GM12878 (cell line): ENCODE measurements around the gene TIMM9. TPM values are rescaled to one million over a fixed set of nuclear protein-coding genes. Genes with fewer than 3 reads are reported as not detected.

Experiments used
- ATAC-seq: fragments of 200-7000 bp; cut with Tn5 transposase; 3 replicates; pipeline ENCODE4 v1.9.1; 2020; ENCODE audit warnings: mild to moderate bottlenecking, moderate library complexity
- BruUV-seq: library from RNA; stranded (reverse); fragments of 400-500 nt; replicated peaks from 2 replicates; lab custom pipeline; 2021; lab: Mats Ljungman, UMichigan
- CTCF ChIA-PET: fragments of 300-600 bp; sonication (Branson Sonifier 250); formaldehyde crosslinking; extraction: SDS; loops from one replicate; lab custom pipeline; 2021; ENCODE audit warnings: inconsistent platforms; lab: Yijun Ruan, JAX
- POLR2A ChIA-PET: fragments of 350-600 bp; formaldehyde crosslinking; extraction: SDS; loops from one replicate; lab custom pipeline; 2021; ENCODE audit warnings: inconsistent platforms; lab: Charles Lee
- RAD21 ChIA-PET: fragments of 300-600 bp; sonication (Branson Sonifier 250); formaldehyde crosslinking; loops from one replicate; lab custom pipeline; 2023; ENCODE audit warnings: antibody characterized with exemption; ENCODE audit not compliant: unreplicated experiment; lab: Charles Lee
- SMC1A ChIA-PET: fragments of 300-600 bp; sonication (Branson Sonifier 250); formaldehyde crosslinking; loops from one replicate; lab custom pipeline; 2023; ENCODE audit not compliant: unreplicated experiment, uncharacterized antibody; lab: Charles Lee
- DNase-seq: peaks from one replicate; pipeline ENCODE4 v3.0.0-alpha.2; 2011; ENCODE audit warnings: low read depth, low spot score
- FAIRE-seq: peaks from 3 replicates; lab custom pipeline; 2011; peaks lifted over from hg19 to GRCh38; lab: Jason Lieb, UNC
- H2AFZ ChIP-seq: 2 replicates; pipeline ENCODE4 v1.6.0; 2011; ENCODE audit warnings: low read depth, low read length, control low read depth; ENCODE audit not compliant: control insufficient read depth
- H3K27ac ChIP-seq: 2 replicates; pipeline ENCODE4 v1.5.1; 2011; ENCODE audit warnings: control low read depth; ENCODE audit not compliant: control insufficient read depth, insufficient read depth
- H3K27me3 ChIP-seq, 2 experiments: replicated peaks in 1 of 2; 2 replicates each; pipeline versions ENCODE4 v1.6.0 to v1.6.1; 2011; ENCODE audit warnings: low read length in 1 of 2; ENCODE audit not compliant: control insufficient read depth in 2 of 2, insufficient read depth in 2 of 2
- H3K36me3 ChIP-seq, 2 experiments: 2 replicates each; pipeline ENCODE4 v1.5.1; 2011; ENCODE audit warnings: low read length in 1 of 2; ENCODE audit not compliant: control insufficient read depth in 2 of 2, insufficient read depth in 2 of 2
- H3K4me1 ChIP-seq: 2 replicates; pipeline ENCODE4 v1.6.1; 2011; ENCODE audit warnings: mild to moderate bottlenecking, low read length, moderate library complexity, mixed read lengths; ENCODE audit not compliant: control insufficient read depth, insufficient read depth
- H3K4me2 ChIP-seq: 2 replicates; pipeline ENCODE4 v1.6.0; 2011; ENCODE audit warnings: control low read depth; ENCODE audit not compliant: control insufficient read depth, insufficient read depth
- H3K4me3 ChIP-seq: fragments of 200-600 bp; sonication (generic); 2 replicates; pipeline ENCODE4 v1.5.1; 2016
- H3K79me2 ChIP-seq: 2 replicates; pipeline ENCODE4 v1.6.0; 2011; ENCODE audit warnings: low read length; ENCODE audit not compliant: control insufficient read depth, insufficient read depth
- H3K9ac ChIP-seq: 2 replicates; pipeline ENCODE4 v1.8.0; 2011; ENCODE audit warnings: low read length, control low read depth, mixed read lengths; ENCODE audit not compliant: control insufficient read depth, insufficient read depth
- H3K9me3 ChIP-seq: replicated peaks from 3 replicates; pipeline ENCODE4 v1.5.1; 2011; ENCODE audit warnings: mild to moderate bottlenecking, low read length; ENCODE audit not compliant: control insufficient read depth, insufficient read depth
- H4K20me1 ChIP-seq: 2 replicates; pipeline ENCODE4 v1.6.0; 2011; ENCODE audit not compliant: control insufficient read depth, insufficient read depth
- CBFB ChIP-seq: IDR thresholded peaks from 2 replicates; pipeline ENCODE4 v1.6.1; 2016; ENCODE audit warnings: antibody characterized with exemption, low read depth
- CTCF ChIP-seq, 3 experiments: IDR thresholded peaks in 2 of 3; conservative IDR thresholded peaks in 1 of 3; 2 replicates each; pipeline ENCODE4 v1.5.1; 2011; ENCODE audit warnings: low read depth in 3 of 3, low read length in 3 of 3, mild to moderate bottlenecking in 3 of 3, control low read depth in 2 of 3, moderate library complexity in 2 of 3, inconsistent platforms in 1 of 3, mixed read lengths in 1 of 3; ENCODE audit not compliant: control insufficient read depth in 2 of 3, insufficient read depth in 1 of 3; ENCODE audit errors: extremely low read depth in 1 of 3
- MTA3 ChIP-seq: IDR thresholded peaks from 2 replicates; pipeline ENCODE4 v1.6.1; 2012; ENCODE audit warnings: low read length, inconsistent platforms, borderline replicate concordance
- MXI1 ChIP-seq: fragments of 150-350 bp; IDR thresholded peaks from 2 replicates; pipeline ENCODE4 v1.6.1; 2011; ENCODE audit warnings: low read depth, mild to moderate bottlenecking, inconsistent platforms, low read length, improper control_type of control experiment
- RUNX3 ChIP-seq: IDR thresholded peaks from 2 replicates; pipeline ENCODE4 v1.6.1; 2012; ENCODE audit warnings: low read length, inconsistent platforms
- ZNF274 ChIP-seq: IDR thresholded peaks from one replicate; pipeline ENCODE4 v1.8.0; 2011; ENCODE audit not compliant: insufficient read length, insufficient read depth
- WGBS: methylation state at CpG from one replicate; pipeline ENCODE4 v1.1.6; 2016; ENCODE audit warnings: low lambda C conversion rate; ENCODE audit not compliant: insufficient replicate concordance, insufficient coverage; ENCODE audit errors: missing lambda C conversion rate; 5-methylcytosine and 5-hydroxymethylcytosine counted together
- in situ Hi-C: fragments of 300-500 bp; cut with MboI; formaldehyde crosslinking; loops from 9 replicates; pipeline ENCODE4 v1.14.3; 2018; ENCODE audit warnings: mixed read lengths
- intact Hi-C: fragments of 100-400 bp; cut with micrococcal nuclease; formaldehyde crosslinking; loops from one replicate; pipeline ENCODE4 v1.14.2; 2022; ENCODE audit not compliant: unreplicated experiment
- polyA plus RNA-seq, 11 experiments: library from polyadenylated mRNA; depleted of rRNA in 4 of 11; unstranded in 6 of 11; stranded (reverse) in 5 of 11; fragments of >200 nt; fragmentation: Nextera tagmentation in 4 of 11; fragmentation: Illumina TruSeq in 1 of 11; extraction: Ambion mirVana in 4 of 11; extraction: Trizol in 1 of 11; gene quantifications; 1 replicate in 1 of 11; 2 replicates in 10 of 11; pipeline versions ENCODE4 v1.2.1 to v1.2.3, GENCODE V29; 2011 to 2016; ENCODE audit warnings: inconsistent platforms in 2 of 11, missing spikeins in 2 of 11, low read depth in 1 of 11
- total RNA-seq, 4 experiments: library from RNA; depleted of rRNA in 3 of 4; stranded (reverse); fragments of >200 nt in 3 of 4; fragmentation: Illumina TruSeq in 1 of 4; extraction: Trizol in 1 of 4; gene quantifications; 2 replicates each; pipeline versions ENCODE4 v1.2.1 to v1.2.3, GENCODE V29; 2013 to 2021
- TF ChIP-seq, protein P1 (sequence below): IDR thresholded peaks from 2 replicates; pipeline ENCODE4 v1.6.1; 2011; ENCODE audit warnings: low read depth, mild to moderate bottlenecking, low read length, moderate library complexity, borderline replicate concordance; ENCODE audit errors: extremely low read depth

The TIMM9 gene
- total and polyA plus RNA-seq, 10 of the 15 experiments (the other 5 are each of a cell fraction or from before 2014, with no cell fraction given): 36.6 to 116 (median 62.0) TPM

DNA sequence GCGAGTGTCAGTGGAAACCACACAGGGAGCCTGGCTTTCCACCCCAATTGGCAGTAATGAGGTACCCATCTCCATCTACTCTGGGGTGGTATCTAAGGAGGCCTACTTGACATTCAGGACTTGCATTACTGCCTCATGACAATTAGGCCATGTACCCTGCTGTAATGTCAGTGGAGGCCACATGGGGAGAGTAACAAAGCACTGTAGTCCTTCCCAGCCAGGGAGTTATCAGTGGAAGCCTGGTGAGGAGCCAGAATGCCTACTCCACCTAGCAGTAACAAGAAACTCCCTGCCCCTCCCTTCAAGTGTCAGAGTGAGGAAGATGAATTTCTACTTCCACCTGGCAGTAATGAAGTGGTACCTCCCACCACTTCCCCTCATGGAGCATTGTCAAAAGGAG, 12.5 kb downstream of the TIMM9 start:
- WGBS: 31% methylated on average over 1 of the region's 1 CpG
- ChIA-PET POLR2A (no interaction called here), SMC1A (no interaction called here), CTCF (no interaction called here), RAD21 (no interaction called here)
- BruUV-seq: TSS peak; percentile 13
- no peak overlapping the region for H3K9ac ChIP-seq
- in situ Hi-C loops: no loop called here
- no peak overlapping the region for H3K4me3 ChIP-seq
- H2AFZ ChIP-seq: no peak overlapping the region
- no peaks in the 10 kb centered on the region for H3K27me3 ChIP-seq
- peaks cover 6 to 16% of the 10 kb centered on the region in 2 experiments for H3K36me3 ChIP-seq
- H3K79me2 ChIP-seq: peaks cover 4% of the 10 kb centered on the region
- peaks cover 3% of the 10 kb centered on the region; the same call in 2 of the 3 replicates for H3K9me3 ChIP-seq
- H3K27ac ChIP-seq: no peak overlapping the region
- peak; percentile 27 for FAIRE-seq
- H3K4me1 ChIP-seq: no peaks in the 10 kb centered on the region
- intact Hi-C loops: no loop called here
- TF ChIP-seq MXI1 (no peak), CBFB (no peak), ZNF274 (no peak), RUNX3 (no peak), CTCF (IDR thresholded peaks at IDR 0.05 in 2 of 3, conservative IDR thresholded peaks at IDR 0.05 in 1 of 3; ENCODE audit: control insufficient read depth in 2 of 3, extremely low read depth in 1 of 3, insufficient read depth in 1 of 3, low read depth in 3 of 3, low read length in 3 of 3) (0 out of 6 replicates have a peak, but pooled peaks of 2 of the 3 experiments have one; percentile 7 to 15), MTA3 (no peak)
- TF ChIP-seq, protein P1, sequence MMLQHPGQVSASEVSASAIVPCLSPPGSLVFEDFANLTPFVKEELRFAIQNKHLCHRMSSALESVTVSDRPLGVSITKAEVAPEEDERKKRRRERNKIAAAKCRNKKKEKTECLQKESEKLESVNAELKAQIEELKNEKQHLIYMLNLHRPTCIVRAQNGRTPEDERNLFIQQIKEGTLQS: no peak
- DNase-seq: no peak
- ATAC-seq: peak; percentile 75
- peak overlapping the region; percentile 35; the same call in 1 of the 2 replicates for H3K4me2 ChIP-seq
- H4K20me1 ChIP-seq: no peaks in the 10 kb centered on the region; the same call in 1 of the 2 replicates
